IPS-18c (cell line): ENCODE data around the gene USP6.
"Not testable (repeated sequence)": the region's sequence is repeated elsewhere in the genome, so short reads cannot be mapped to it uniquely, and the experiment has no call there.

Source experiments
- H3K4me3 ChIP-seq: 2 replicates; pipeline ENCODE4 v1.7.0; 2013; ENCODE audit warnings: low read depth, mild to moderate bottlenecking, low read length, moderate library complexity; ENCODE audit not compliant: insufficient read depth
- H3K9me3 ChIP-seq: one replicate; pipeline ENCODE4 v1.6.1; 2013; ENCODE audit warnings: mild to moderate bottlenecking, low read length, moderate library complexity; ENCODE audit not compliant: control insufficient read depth, insufficient read depth

Gene USP6

GRCh38 chr17:5209396-5209795 is 93.6 kb downstream of the USP6 start:
- Histone ChIP-seq H3K4me3 (no peak overlapping the region), H3K9me3 (no peaks in the 10 kb centered on the region)

- no peak overlapping the region for H3K4me3 ChIP-seq
- H3K9me3 ChIP-seq: no peaks in the 10 kb centered on the region
These were observed 94.3 kb downstream of the USP6 start for GRCh38 chr17:5210091-5210490.

- no peaks in the 10 kb centered on the region for H3K9me3 ChIP-seq
- H3K4me3 ChIP-seq: no peak overlapping the region
These were observed 94.9 kb downstream of the USP6 start for GRCh38 chr17:5210614-5211252.

GRCh38 chr17:5211458-5211857 is 95.6 kb downstream of the USP6 start:
- no peak overlapping the region for H3K4me3 ChIP-seq
- H3K9me3 ChIP-seq: no peaks in the 10 kb centered on the region

- not testable (repeated sequence) for H3K4me3 ChIP-seq, H3K9me3 ChIP-seq
These were observed 101.7 kb downstream of the USP6 start for GRCh38 chr17:5217562-5217961.

- no peaks in the 10 kb centered on the region for H3K9me3 ChIP-seq
- no peak overlapping the region for H3K4me3 ChIP-seq
These were observed 103.7 kb downstream of the USP6 start for GRCh38 chr17:5219536-5219935.

GRCh38 chr17:5220074-5220473 is 104.2 kb downstream of the USP6 start:
- Histone ChIP-seq H3K9me3 (no peaks in the 10 kb centered on the region), H3K4me3 (no peak overlapping the region)

- H3K4me3 ChIP-seq: not testable (repeated sequence)
These were observed 106.1 kb downstream of the USP6 start for GRCh38 chr17:5221912-5222311.

More at GRCh38 chr17:5221912-5222311, 106.1 kb downstream of the USP6 start:
- H3K9me3 ChIP-seq: not testable (repeated sequence)
